IMR-90 (cell line): ENCODE results near the gene WDR70.
"Not testable (repeated sequence)": the region's sequence is repeated elsewhere in the genome, so short reads cannot be mapped to it uniquely, and the experiment has no call there.

Experiments used
- BHLHE40 ChIP-seq: fragments of 150-350 bp; IDR thresholded peaks from 2 replicates; pipeline ENCODE4 v1.6.1; 2016; ENCODE audit warnings: mild to moderate bottlenecking, low read depth, low read length
- CEBPB ChIP-seq: IDR thresholded peaks from 2 replicates; pipeline ENCODE4 v1.6.1; 2012; ENCODE audit warnings: low read depth, low read length, improper control_type of control experiment
- CTCF ChIP-seq: conservative IDR thresholded peaks from 2 replicates; pipeline ENCODE4 v1.5.1; 2012; ENCODE audit warnings: mild to moderate bottlenecking, low read depth, low read length, improper control_type of control experiment
- MAZ ChIP-seq: IDR thresholded peaks from 2 replicates; pipeline ENCODE4 v1.6.1; 2012; ENCODE audit warnings: low read depth, mild to moderate bottlenecking, low read length, improper control_type of control experiment, moderate library complexity, borderline replicate concordance
- MXI1 ChIP-seq: IDR thresholded peaks from 2 replicates; pipeline ENCODE4 v1.6.1; 2012; ENCODE audit warnings: low read depth, mild to moderate bottlenecking, low read length, moderate library complexity, borderline replicate concordance
- NFE2L2 ChIP-seq: fragments of 150-350 bp; IDR thresholded peaks from 2 replicates; pipeline ENCODE4 v1.6.1; 2016; ENCODE audit warnings: low read depth, mild to moderate bottlenecking, low read length
- POLR2A ChIP-seq: IDR thresholded peaks from 2 replicates; pipeline ENCODE4 v1.6.1; 2012; ENCODE audit warnings: mild to moderate bottlenecking, low read depth, low read length
- RFX5 ChIP-seq: IDR thresholded peaks from 2 replicates; pipeline ENCODE4 v1.8.0; 2012; ENCODE audit warnings: low read depth, mild to moderate bottlenecking, low read length, moderate library complexity
- SMC3 ChIP-seq: fragments of 150-350 bp; IDR thresholded peaks from 2 replicates; pipeline ENCODE4 v1.6.1; 2016; ENCODE audit warnings: low read depth, mild to moderate bottlenecking, antibody characterized with exemption, low read length, moderate library complexity
- USF2 ChIP-seq: fragments of 150-350 bp; IDR thresholded peaks from 2 replicates; pipeline ENCODE4 v1.6.1; 2017; ENCODE audit warnings: mild to moderate bottlenecking, antibody characterized with exemption, low read length, low read depth

- not testable (repeated sequence) for TF ChIP-seq CTCF, MAZ, POLR2A, CEBPB, RFX5, USF2, NFE2L2, MXI1, SMC3, BHLHE40
Measured at GRCh38 chr5:37464581-37464980, 85.5 kb downstream of the WDR70 start.
